K562 (cell line): ENCODE measurements around the gene ECI1. TPM values are rescaled to one million over a fixed set of nuclear protein-coding genes. Genes with fewer than 3 reads are reported as not detected.
A peak's percentile ranks its signal among the peaks of the same experiment; 100 is the strongest.

Experiments
- CEBPB ChIP-seq: fragments of 450-650 bp; IDR thresholded peaks from 2 replicates; pipeline ENCODE4 v1.6.1; 2016; ENCODE audit warnings: missing genetic modification characterization, missing compliant biosample characterization
- CSDE1 ChIP-seq, 2 experiments: fragments of 450-650 bp; IDR thresholded peaks; 2 replicates each; pipeline ENCODE4 v1.6.1; 2016; ENCODE audit warnings: mild to moderate bottlenecking in 1 of 2
- ETS1 ChIP-seq: conservative IDR thresholded peaks from 2 replicates; pipeline ENCODE4 v1.6.1; 2011; ENCODE audit warnings: low read depth, mild to moderate bottlenecking, low read length; ENCODE audit not compliant: control insufficient read depth
- GTF2F1 ChIP-seq: IDR thresholded peaks from 2 replicates; pipeline ENCODE4 v1.6.1; 2011; ENCODE audit warnings: low read depth, low read length, improper control_type of control experiment
- HMGXB4 ChIP-seq: sonication (generic); formaldehyde crosslinking; IDR thresholded peaks from 2 replicates; pipeline ENCODE4 v1.8.1; 2023; ENCODE audit warnings: mild to moderate bottlenecking, missing genetic modification reagents
- KLF1 ChIP-seq: fragments of 450-650 bp; IDR thresholded peaks from 2 replicates; pipeline ENCODE4 v1.6.1; 2016; ENCODE audit warnings: missing genetic modification characterization, missing compliant biosample characterization
- NFE2 ChIP-seq: IDR thresholded peaks from 2 replicates; pipeline ENCODE4 v1.6.1; 2014; ENCODE audit warnings: antibody characterized with exemption, low read depth
- NR2F6 ChIP-seq: fragments of 450-650 bp; formaldehyde crosslinking; IDR thresholded peaks from 2 replicates; pipeline ENCODE4 v1.4.0; 2020; ENCODE audit warnings: mild to moderate bottlenecking
- PCBP1 ChIP-seq: fragments of 200-400 bp; formaldehyde crosslinking; IDR thresholded peaks from 2 replicates; pipeline ENCODE4 v1.6.1; 2018; ENCODE audit warnings: mild to moderate bottlenecking, low read depth, low read length; ENCODE audit not compliant: poor library complexity, severe bottlenecking
- PHF8 ChIP-seq: fragments of 200-600 bp; sonication (generic); IDR thresholded peaks from 2 replicates; pipeline ENCODE4 v1.6.1; 2012; ENCODE audit warnings: mixed run types, mild to moderate bottlenecking, inconsistent platforms, low read length, moderate library complexity, borderline replicate concordance
- RB1 ChIP-seq: fragments of 450-650 bp; IDR thresholded peaks from 2 replicates; pipeline ENCODE4 v1.6.1; 2017; ENCODE audit warnings: low read depth, mild to moderate bottlenecking
- RBM25 ChIP-seq: fragments of 200-400 bp; formaldehyde crosslinking; IDR thresholded peaks from 2 replicates; pipeline ENCODE4 v1.6.1; 2018; ENCODE audit warnings: low read length, low read depth, moderate library complexity; ENCODE audit not compliant: severe bottlenecking
- RBM34 ChIP-seq: fragments of 200-400 bp; formaldehyde crosslinking; IDR thresholded peaks from 2 replicates; pipeline ENCODE4 v1.6.1; 2018; ENCODE audit warnings: low read length, borderline replicate concordance; ENCODE audit not compliant: insufficient read depth
- SIN3B ChIP-seq: fragments of 450-650 bp; IDR thresholded peaks from 2 replicates; pipeline ENCODE4 v1.6.1; 2017; ENCODE audit warnings: low read depth, mild to moderate bottlenecking, moderate library complexity
- SMAD4 ChIP-seq: fragments of 250-450 bp; sonication (Bioruptor Pico); conservative IDR thresholded peaks from 2 replicates; pipeline ENCODE4 v1.8.0; 2021; ENCODE audit warnings: inconsistent platforms, mild to moderate bottlenecking, moderate library complexity
- TARDBP ChIP-seq: fragments of 450-650 bp; IDR thresholded peaks from 2 replicates; pipeline ENCODE4 v1.6.1; 2016
- ZNF175 ChIP-seq: fragments of 200-800 bp; sonication (Bioruptor generic); IDR thresholded peaks from 2 replicates; pipeline ENCODE4 v1.6.1; 2016; ENCODE audit warnings: low read depth, mild to moderate bottlenecking, missing genetic modification characterization, missing compliant biosample characterization
- ZNF184 ChIP-seq: sonication (generic); formaldehyde crosslinking; IDR thresholded peaks from 2 replicates; pipeline ENCODE4 v1.5.0; 2020; ENCODE audit warnings: missing genetic modification reagents
- ZNF583 ChIP-seq: fragments of 250-450 bp; sonication (Bioruptor Pico); IDR thresholded peaks from 2 replicates; pipeline ENCODE4 v1.4.0; 2020
- ZNF740 ChIP-seq, 3 experiments: fragments of 200-800 bp in 1 of 3; sonication (Bioruptor generic) in 1 of 3; sonication (generic) in 1 of 3; formaldehyde crosslinking in 1 of 3; IDR thresholded peaks; 2 replicates each; pipeline versions ENCODE4 v1.6.1 to v1.8.0; 2016 to 2022; ENCODE audit warnings: mild to moderate bottlenecking in 2 of 3, missing compliant biosample characterization in 2 of 3, missing genetic modification characterization in 2 of 3, missing genetic modification reagents in 1 of 3
- ZNF764 ChIP-seq: fragments of 250-450 bp; sonication (Bioruptor Pico); IDR thresholded peaks from 2 replicates; pipeline ENCODE4 v1.4.0; 2020; ENCODE audit warnings: low read depth, mild to moderate bottlenecking, moderate library complexity
- polyA plus RNA-seq, 8 experiments: library from polyadenylated mRNA; depleted of rRNA in 4 of 8; stranded (reverse) in 5 of 8; unstranded in 3 of 8; fragments of >200 nt; fragmentation: Nextera tagmentation in 2 of 8; fragmentation: Illumina TruSeq in 1 of 8; extraction: Ambion mirVana in 2 of 8; extraction: Trizol in 1 of 8; gene quantifications; 2 replicates each; pipeline versions ENCODE4 v1.2.1 to v1.2.3, GENCODE V29; 2011 to 2014; ENCODE audit warnings: inconsistent platforms in 1 of 8, missing spikeins in 1 of 8
- total RNA-seq, 7 experiments: library from RNA; depleted of rRNA in 6 of 7; stranded (reverse); fragments of >200 nt in 6 of 7; fragmentation: Illumina TruSeq in 2 of 7; extraction: Trizol in 2 of 7; gene quantifications; 2 replicates each; pipeline versions ENCODE4 v1.2.1 to v1.2.3, GENCODE V29; 2011 to 2021; ENCODE audit warnings: low replicate concordance in 1 of 7
- TF ChIP-seq, protein P1 (sequence below): sonication (generic); formaldehyde crosslinking; IDR thresholded peaks from 2 replicates; pipeline ENCODE4 v1.8.0; 2022; ENCODE audit warnings: mild to moderate bottlenecking, low read depth, missing genetic modification reagents

Gene ECI1
- total and polyA plus RNA-seq, 9 of the 15 experiments (the other 6 are each of a cell fraction or from before 2014, with no cell fraction given) = 4.7 to 189 (median 54.0) TPM

GRCh38 chr16:2223221-2223941, 28.0 kb downstream of the ECI1 start, which contains the start of gene E4F1 (continued):
- TF ChIP-seq RBM34 = no peak
- TF ChIP-seq ZNF184 (CRISPR knock-in tag) = no peak
- peak in 1 of 2 experiments; percentile 96; a peak in 2 of 4 replicates for TF ChIP-seq CSDE1 (IDR thresholded peaks at IDR 0.05)
- TF ChIP-seq ZNF764 (CRISPR knock-in tag) = no peak
- TF ChIP-seq HMGXB4 (CRISPR knock-in tag) = peak; percentile 56; the same call in 1 of the 2 replicates
- peak; percentile 59 for TF ChIP-seq ETS1
- TF ChIP-seq, protein P1, sequence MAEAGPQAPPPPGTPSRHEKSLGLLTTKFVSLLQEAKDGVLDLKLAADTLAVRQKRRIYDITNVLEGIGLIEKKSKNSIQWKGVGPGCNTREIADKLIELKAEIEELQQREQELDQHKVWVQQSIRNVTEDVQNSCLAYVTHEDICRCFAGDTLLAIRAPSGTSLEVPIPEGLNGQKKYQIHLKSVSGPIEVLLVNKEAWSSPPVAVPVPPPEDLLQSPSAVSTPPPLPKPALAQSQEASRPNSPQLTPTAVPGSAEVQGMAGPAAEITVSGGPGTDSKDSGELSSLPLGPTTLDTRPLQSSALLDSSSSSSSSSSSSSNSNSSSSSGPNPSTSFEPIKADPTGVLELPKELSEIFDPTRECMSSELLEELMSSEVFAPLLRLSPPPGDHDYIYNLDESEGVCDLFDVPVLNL (CRISPR knock-in tag) = 0 out of 2 replicates have a peak, but pooled peaks have one; percentile 51
- TF ChIP-seq PHF8 = peak; percentile 92
- TF ChIP-seq ZNF175 (CRISPR knock-in tag) = 0 out of 2 replicates have a peak, but pooled peaks have one; percentile 27
- TF ChIP-seq NFE2 = peak; percentile 8; the same call in 1 of the 2 replicates
- no peak for TF ChIP-seq ZNF583 (CRISPR knock-in tag)
- TF ChIP-seq PCBP1 = peak; percentile 92
- TF ChIP-seq ZNF740 (CRISPR knock-in tag; IDR thresholded peaks at IDR 0.05) = 0 out of 2 replicates have a peak, but pooled peaks have one; percentile 40
- no peak for TF ChIP-seq ZNF740 (tag; IDR thresholded peaks at IDR 0.05)
- TF ChIP-seq SMAD4 (CRISPR knock-in tag) = peak; percentile 2; the same call in 1 of the 2 replicates
- peak; percentile 19; the same call in 1 of the 2 replicates for TF ChIP-seq GTF2F1
- TF ChIP-seq SIN3B = peak; percentile 68; the same call in 1 of the 2 replicates
- TF ChIP-seq TARDBP = no peak
- peak; percentile 98 for TF ChIP-seq CEBPB
- TF ChIP-seq RBM25 = no peak
- TF ChIP-seq NR2F6 = no peak
- no peak for TF ChIP-seq KLF1 (tag)
- TF ChIP-seq RB1 = peak; percentile 91
